ENCODE results near the gene C2orf81. TPM values are rescaled to one million over a fixed set of nuclear protein-coding genes. Genes with fewer than 3 reads are reported as not detected.

The C2orf81 gene
- total RNA-seq, 1 experiment from 2014 or later, result 2.9 TPM

- TF ChIP-seq ZNF281 (CRISPR knock-in tag; IDR thresholded peaks at IDR 0.05), result no peak
- TF ChIP-seq FOXP4 (CRISPR knock-in tag; IDR thresholded peaks at IDR 0.05), result no peak
- no peak for TF ChIP-seq ZNF425 (CRISPR knock-in tag; conservative IDR thresholded peaks at IDR 0.05)
- no peak for TF ChIP-seq ZNF532 (CRISPR knock-in tag; IDR thresholded peaks at IDR 0.05; ENCODE audit: borderline replicate concordance)
- TF ChIP-seq ATF1 (CRISPR knock-in tag; IDR thresholded peaks at IDR 0.05), result no peak
- no peak for TF ChIP-seq GRHL2 (CRISPR knock-in tag; IDR thresholded peaks at IDR 0.05; ENCODE audit: insufficient replicate concordance, severe bottlenecking)
- no peak for TF ChIP-seq AR (CRISPR knock-in tag; IDR thresholded peaks at IDR 0.05)
- no peak for TF ChIP-seq NFATC4 (CRISPR knock-in tag; IDR thresholded peaks at IDR 0.05)
- no peak for TF ChIP-seq STAT6 (CRISPR knock-in tag; conservative IDR thresholded peaks at IDR 0.05; ENCODE audit: low read depth)
- no peak for TF ChIP-seq SMAD4 (CRISPR knock-in tag; IDR thresholded peaks at IDR 0.05)
- TF ChIP-seq KAT7 (CRISPR knock-in tag; IDR thresholded peaks at IDR 0.05; ENCODE audit: borderline replicate concordance), result no peak
- no peak for TF ChIP-seq NR2C2 (CRISPR knock-in tag; IDR thresholded peaks at IDR 0.05)
- TF ChIP-seq ATF3 (CRISPR knock-in tag; conservative IDR thresholded peaks at IDR 0.05), result no peak
- no peak for TF ChIP-seq NR3C1 (CRISPR knock-in tag; conservative IDR thresholded peaks at IDR 0.05; ENCODE audit: low read depth)
- no peak for TF ChIP-seq E2F4 (CRISPR knock-in tag; IDR thresholded peaks at IDR 0.05; ENCODE audit: borderline replicate concordance, low read depth)
- Mint-ChIP-seq H3K27me3 (ENCODE audit: low read depth) (no peaks in the 10 kb centered on the region), H3K4me3 (no peak overlapping the region), H3K4me1 (peaks cover 42% of the 10 kb centered on the region), H3K9me3 (no peaks in the 10 kb centered on the region), H3K36me3 (peaks cover 8% of the 10 kb centered on the region), H3K27ac (no peak overlapping the region)
- ATAC-seq (no peak), DNase-seq (ENCODE audit: low spot score) (no peak)
- POLR2A ChIA-PET, result no interaction called here
- CTCF ChIA-PET, result interaction anchor here (1.1 kb wide), 1 partner anchor 13 kb away, joined by 3 read pairs; no protein-coding TSS in a partner anchor
These were observed 43.4 kb downstream of the C2orf81 start for GRCh38 chr2:74378007-74378406.

Data from WTC11 (cell line).